CD14-positive monocyte (primary cell): ENCODE results near the gene TRHDE. TPM values are rescaled to one million over a fixed set of nuclear protein-coding genes. Genes with fewer than 3 reads are reported as not detected.

Experiments
- DNase-seq, 3 donors: peaks; one replicate each; pipeline ENCODE4 v3.0.0-alpha.2; 2011 to 2022
- H2AFZ ChIP-seq: 2 replicates; pipeline ENCODE4 v1.6.0; 2012; ENCODE audit warnings: mild to moderate bottlenecking, low read depth, low read length, inconsistent platforms; ENCODE audit not compliant: insufficient read depth, poor library complexity, severe bottlenecking
- H3K27ac ChIP-seq, 2 donors: 1 replicate in 1 of 2; 2 replicates in 1 of 2; pipeline ENCODE4 v1.5.1; 2012 to 2013; ENCODE audit warnings: low read length in 2 of 2, control low read depth in 1 of 2, inconsistent platforms in 1 of 2, low read depth in 1 of 2, mild to moderate bottlenecking in 1 of 2
- H3K27me3 ChIP-seq, 2 donors: one replicate each; pipeline versions ENCODE4 v1.6.0 to v1.6.1; 2011 to 2013; ENCODE audit warnings: low read length in 2 of 2; ENCODE audit not compliant: control insufficient read depth in 2 of 2, insufficient read depth in 2 of 2
- H3K36me3 ChIP-seq, 2 donors: replicated peaks in 1 of 2; 1 replicate in 1 of 2; 2 replicates in 1 of 2; pipeline versions ENCODE4 v1.5.1 to v1.6.1; 2012 to 2013; ENCODE audit warnings: low read length in 2 of 2, control low read depth in 1 of 2, inconsistent platforms in 1 of 2, mild to moderate bottlenecking in 1 of 2; ENCODE audit not compliant: insufficient read depth in 2 of 2, control insufficient read depth in 1 of 2
- H3K4me1 ChIP-seq, 2 donors: 1 replicate in 1 of 2; 2 replicates in 1 of 2; pipeline versions ENCODE4 v1.5.1 to v1.6.1; 2012 to 2013; ENCODE audit warnings: low read length in 2 of 2, control low read depth in 1 of 2, inconsistent platforms in 1 of 2, mild to moderate bottlenecking in 1 of 2, moderate library complexity in 1 of 2; ENCODE audit not compliant: insufficient read depth in 2 of 2, control insufficient read depth in 1 of 2
- H3K4me2 ChIP-seq: replicated peaks from 2 replicates; pipeline ENCODE3; 2012; ENCODE audit warnings: low read length, moderate library complexity, mild to moderate bottlenecking; ENCODE audit not compliant: poor library complexity, severe bottlenecking; ENCODE audit errors: extremely low read depth
- H3K4me3 ChIP-seq, 3 experiments: fragments of 200-600 bp in 1 of 3; sonication (generic) in 1 of 3; replicated peaks in 1 of 3; 1 replicate in 2 of 3; 2 replicates in 1 of 3; pipeline ENCODE4 v1.5.1; 2011 to 2013; ENCODE audit warnings: low read length in 3 of 3, mild to moderate bottlenecking in 3 of 3, control low read depth in 2 of 3, low read depth in 2 of 3, inconsistent platforms in 1 of 3, moderate library complexity in 1 of 3
- H3K79me2 ChIP-seq: 2 replicates; pipeline ENCODE4 v1.6.0; 2012; ENCODE audit warnings: mild to moderate bottlenecking, control low read depth, inconsistent platforms, low read length, moderate library complexity; ENCODE audit not compliant: insufficient read depth
- H3K9ac ChIP-seq: 2 replicates; pipeline ENCODE4 v1.6.0; 2017; ENCODE audit warnings: low read length, mild to moderate bottlenecking; ENCODE audit not compliant: insufficient read depth, poor library complexity, severe bottlenecking
- H3K9me3 ChIP-seq, 2 donors: replicated peaks in 1 of 2; 1 replicate in 1 of 2; 2 replicates in 1 of 2; pipeline versions ENCODE4 v1.5.1 to v1.6.1; 2012 to 2013; ENCODE audit warnings: low read length in 2 of 2, control low read depth in 1 of 2; ENCODE audit not compliant: control insufficient read depth in 1 of 2, insufficient read depth in 1 of 2
- H4K20me1 ChIP-seq: 2 replicates; pipeline ENCODE4 v1.6.0; 2012; ENCODE audit warnings: mild to moderate bottlenecking, low read length, control low read depth, moderate library complexity; ENCODE audit not compliant: insufficient read depth
- H3K27ac Mint-ChIP-seq, 7 donors: one replicate each; pipeline ENCODE4 v1.8.0; 2020; ENCODE audit warnings: mild to moderate bottlenecking in 7 of 7, mixed read lengths in 7 of 7, moderate library complexity in 6 of 7, inconsistent platforms in 2 of 7
- H3K27me3 Mint-ChIP-seq, 3 donors: one replicate each; pipeline ENCODE4 v1.8.0; 2021 to 2022; ENCODE audit warnings: low read depth in 3 of 3, mild to moderate bottlenecking in 3 of 3, mixed read lengths in 3 of 3, moderate library complexity in 3 of 3, inconsistent platforms in 1 of 3
- H3K36me3 Mint-ChIP-seq, 2 donors: one replicate each; pipeline ENCODE4 v1.8.0; 2020; ENCODE audit warnings: mixed read lengths in 2 of 2, inconsistent platforms in 1 of 2, mild to moderate bottlenecking in 1 of 2
- H3K4me1 Mint-ChIP-seq: one replicate; pipeline ENCODE4 v1.8.0; 2020; ENCODE audit warnings: mild to moderate bottlenecking, mixed read lengths
- H3K4me3 Mint-ChIP-seq, 2 donors: one replicate each; pipeline ENCODE4 v1.8.0; 2020; ENCODE audit warnings: mild to moderate bottlenecking in 2 of 2, mixed read lengths in 2 of 2, moderate library complexity in 1 of 2
- H3K9me3 Mint-ChIP-seq, 7 donors: one replicate each; pipeline ENCODE4 v1.8.0; 2020 to 2022; ENCODE audit warnings: mixed read lengths in 7 of 7, mild to moderate bottlenecking in 6 of 7, moderate library complexity in 6 of 7, inconsistent platforms in 2 of 7
- WGBS: methylation state at CpG from one replicate; pipeline ENCODE4 v1.1.5; 2013; ENCODE audit warnings: missing lambda C conversion rate; ENCODE audit not compliant: insufficient coverage; 5-methylcytosine and 5-hydroxymethylcytosine counted together
- intact Hi-C, 2 donors: fragments of 100-400 bp; cut with micrococcal nuclease; formaldehyde crosslinking; loops; one replicate each; pipeline versions ENCODE4 v1.15.0 to v1.15.1; 2023
- polyA plus RNA-seq, 3 donors: library from polyadenylated mRNA; depleted of rRNA in 1 of 3; unstranded in 2 of 3; stranded (reverse) in 1 of 3; fragments of 300-500 nt in 2 of 3; fragments of >200 nt in 1 of 3; fragmentation: Illumina TruSeq in 2 of 3; gene quantifications; 1 replicate in 2 of 3; 2 replicates in 1 of 3; pipeline ENCODE4 v1.2.3, GENCODE V29; 2012 to 2021
- TF ChIP-seq, protein P1 (sequence below): fragments of 200-600 bp; IDR thresholded peaks from one replicate; pipeline ENCODE4 v1.8.0; 2022; ENCODE audit warnings: antibody characterized with exemption, mild to moderate bottlenecking

TRHDE gene
- polyA plus RNA-seq, 3 donors: not detected

DNA sequence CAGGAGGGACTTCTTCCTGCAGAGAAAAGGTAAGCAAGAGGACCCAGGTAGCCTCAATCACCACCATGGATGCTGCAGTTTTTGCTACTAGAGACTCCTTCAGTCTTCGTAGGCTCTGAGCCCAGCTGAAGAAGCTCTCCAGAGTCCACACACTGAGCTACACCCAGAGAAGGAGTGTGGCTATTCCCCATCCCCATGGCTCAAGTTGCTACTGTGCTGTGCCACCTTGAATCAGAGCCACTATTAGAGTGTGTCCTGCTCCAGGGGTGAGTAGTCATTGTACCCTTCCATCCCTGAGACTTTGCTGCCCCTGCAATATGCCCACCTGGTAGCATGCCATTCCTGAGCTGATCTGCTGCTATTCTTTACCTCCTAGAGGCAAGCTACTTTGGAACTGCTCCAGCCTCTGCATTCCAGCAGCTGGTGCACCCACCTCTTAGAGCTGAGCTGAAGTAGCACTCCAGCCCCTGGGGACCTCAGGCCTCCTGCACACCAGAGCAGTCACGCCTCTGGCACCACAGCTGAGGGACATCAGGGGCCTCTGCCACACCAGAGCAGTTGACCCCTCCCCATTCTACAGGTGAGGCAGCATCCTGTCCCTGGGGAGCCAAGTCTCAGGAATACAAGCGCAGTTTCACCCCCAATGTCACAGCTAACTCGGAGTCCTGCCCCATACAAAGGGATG is 213.0 kb downstream of the TRHDE start:
- 89% methylated on average over 2 of the region's 4 CpGs for WGBS
- no peaks in the 10 kb centered on the region for H3K4me1 Mint-ChIP-seq
- H3K4me2 ChIP-seq: no peak overlapping the region
- no peak overlapping the region for H3K4me3 ChIP-seq
- peaks cover 18 to 22% of the 10 kb centered on the region in 2 donors for H3K9me3 ChIP-seq
- no peak overlapping the region for H3K4me3 Mint-ChIP-seq
- no peak overlapping the region for H3K9ac ChIP-seq
- no peaks in the 10 kb centered on the region for H3K36me3 ChIP-seq
- no peak overlapping the region for H3K27ac Mint-ChIP-seq
- H4K20me1 ChIP-seq: no peaks in the 10 kb centered on the region
- H3K4me1 ChIP-seq: no peaks in the 10 kb centered on the region
- H2AFZ ChIP-seq: no peak overlapping the region
- no peaks in the 10 kb centered on the region for H3K79me2 ChIP-seq
- intact Hi-C loops: no loop called here
- TF ChIP-seq, protein P1, sequence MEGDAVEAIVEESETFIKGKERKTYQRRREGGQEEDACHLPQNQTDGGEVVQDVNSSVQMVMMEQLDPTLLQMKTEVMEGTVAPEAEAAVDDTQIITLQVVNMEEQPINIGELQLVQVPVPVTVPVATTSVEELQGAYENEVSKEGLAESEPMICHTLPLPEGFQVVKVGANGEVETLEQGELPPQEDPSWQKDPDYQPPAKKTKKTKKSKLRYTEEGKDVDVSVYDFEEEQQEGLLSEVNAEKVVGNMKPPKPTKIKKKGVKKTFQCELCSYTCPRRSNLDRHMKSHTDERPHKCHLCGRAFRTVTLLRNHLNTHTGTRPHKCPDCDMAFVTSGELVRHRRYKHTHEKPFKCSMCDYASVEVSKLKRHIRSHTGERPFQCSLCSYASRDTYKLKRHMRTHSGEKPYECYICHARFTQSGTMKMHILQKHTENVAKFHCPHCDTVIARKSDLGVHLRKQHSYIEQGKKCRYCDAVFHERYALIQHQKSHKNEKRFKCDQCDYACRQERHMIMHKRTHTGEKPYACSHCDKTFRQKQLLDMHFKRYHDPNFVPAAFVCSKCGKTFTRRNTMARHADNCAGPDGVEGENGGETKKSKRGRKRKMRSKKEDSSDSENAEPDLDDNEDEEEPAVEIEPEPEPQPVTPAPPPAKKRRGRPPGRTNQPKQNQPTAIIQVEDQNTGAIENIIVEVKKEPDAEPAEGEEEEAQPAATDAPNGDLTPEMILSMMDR: no peak
- H3K9me3 Mint-ChIP-seq: peaks cover 0 to 11% (median 6%) of the 10 kb centered on the region in 7 donors
- no peak overlapping the region for H3K27ac ChIP-seq
- H3K27me3 Mint-ChIP-seq: peaks cover 0 to 2% (median 0%) of the 10 kb centered on the region in 3 donors
- DNase-seq: no peak
- no peaks in the 10 kb centered on the region for H3K36me3 Mint-ChIP-seq
- no peaks in the 10 kb centered on the region for H3K27me3 ChIP-seq

DNA sequence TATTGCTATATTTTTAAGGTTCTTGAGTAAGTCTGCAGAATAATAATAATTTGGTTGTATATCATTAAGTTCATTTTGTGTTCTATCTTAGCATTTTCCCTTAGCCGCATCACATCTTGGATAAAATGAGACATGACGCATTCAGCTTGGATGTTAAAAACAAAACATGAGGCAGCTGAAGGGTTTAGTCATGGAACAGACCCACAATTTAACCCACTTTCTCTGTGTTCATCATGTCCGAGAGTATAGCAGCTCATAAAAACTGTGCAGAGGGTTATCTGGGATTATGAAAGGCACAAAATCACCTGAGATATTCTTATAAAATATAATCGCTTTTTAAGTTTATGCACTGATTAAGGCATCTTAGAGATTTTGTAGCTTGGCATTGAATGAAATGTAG is 219.3 kb downstream of the TRHDE start:
- no peaks in the 10 kb centered on the region for H3K36me3 ChIP-seq
- H3K4me3 ChIP-seq: no peak overlapping the region
- Mint-ChIP-seq H3K9me3 (peaks cover 0 to 6% (median 3%) of the 10 kb centered on the region in 7 donors), H3K27me3 (peaks cover 0 to 2% (median 0%) of the 10 kb centered on the region in 3 donors), H3K36me3 (no peaks in the 10 kb centered on the region), H3K4me3 (no peak overlapping the region), H3K4me1 (no peaks in the 10 kb centered on the region), H3K27ac (no peak overlapping the region)
- intact Hi-C loops: no loop called here
- no peak overlapping the region for H3K9ac ChIP-seq
- no peak for DNase-seq
- peaks cover 1 to 4% of the 10 kb centered on the region in 2 donors for H3K9me3 ChIP-seq
- WGBS: 100% methylated on average over 2 of the region's 4 CpGs
- H3K27me3 ChIP-seq: no peaks in the 10 kb centered on the region
- no peak overlapping the region for H3K27ac ChIP-seq
- H3K79me2 ChIP-seq: no peaks in the 10 kb centered on the region
- H4K20me1 ChIP-seq: no peaks in the 10 kb centered on the region
- H3K4me1 ChIP-seq: no peaks in the 10 kb centered on the region
- no peak overlapping the region for H3K4me2 ChIP-seq
- TF ChIP-seq, protein P1: no peak
- no peak overlapping the region for H2AFZ ChIP-seq
